Tibial artery (tissue), 4 donors: ENCODE results near the gene ANGPTL3.
A peak's percentile ranks its signal among the peaks of the same experiment; 100 is the strongest.
"Not testable (repeated sequence)": the region's sequence is repeated elsewhere in the genome, so short reads cannot be mapped to it uniquely, and the experiment has no call there.

ENCODE experiments used
- DNase-seq, 2 donors: peaks; one replicate each; pipeline ENCODE4 v3.0.0-alpha.2; 2019
- H3K27ac ChIP-seq, 2 donors: fragments of 200-600 bp; sonication (generic) in 1 of 2; 1 replicate in 1 of 2; 2 replicates in 1 of 2; pipeline ENCODE4 v1.5.1; 2018 to 2019; ENCODE audit warnings: mild to moderate bottlenecking in 1 of 2
- H3K27me3 ChIP-seq, 2 donors: fragments of 200-600 bp; sonication (generic) in 1 of 2; one replicate each; pipeline versions ENCODE4 v1.5.1 to v1.6.0; 2016 to 2019
- H3K36me3 ChIP-seq, 3 donors: fragments of 200-600 bp; sonication (generic) in 2 of 3; one replicate each; pipeline ENCODE4 v1.5.1; 2016 to 2019; ENCODE audit warnings: mild to moderate bottlenecking in 2 of 3
- H3K4me1 ChIP-seq, 4 donors: fragments of 200-600 bp; sonication (generic) in 2 of 4; 1 replicate in 3 of 4; 2 replicates in 1 of 4; pipeline ENCODE4 v1.5.1; 2016 to 2019
- H3K4me3 ChIP-seq, 2 donors: fragments of 200-600 bp; sonication (generic) in 1 of 2; 1 replicate in 1 of 2; 2 replicates in 1 of 2; pipeline ENCODE4 v1.5.1; 2018 to 2019; ENCODE audit warnings: mild to moderate bottlenecking in 2 of 2
- H3K9me3 ChIP-seq, 3 donors: fragments of 200-600 bp; sonication (generic) in 1 of 3; one replicate each; pipeline ENCODE4 v1.5.1; 2016 to 2019
- intact Hi-C: fragments of 100-400 bp; cut with DNase I; formaldehyde crosslinking; loops from one replicate; pipeline ENCODE4 v1.15.0; 2023; ENCODE audit warnings: low total_unique reads
- TF ChIP-seq, protein P1 (sequence below), 2 experiments: fragments of 200-600 bp in 1 of 2; fragments of 450-650 bp in 1 of 2; IDR thresholded peaks; one replicate each; pipeline ENCODE4 v1.5.1; 2017 to 2019; ENCODE audit warnings: antibody characterized with exemption in 2 of 2, mild to moderate bottlenecking in 1 of 2, moderate library complexity in 1 of 2

Gene ANGPTL3

DNA sequence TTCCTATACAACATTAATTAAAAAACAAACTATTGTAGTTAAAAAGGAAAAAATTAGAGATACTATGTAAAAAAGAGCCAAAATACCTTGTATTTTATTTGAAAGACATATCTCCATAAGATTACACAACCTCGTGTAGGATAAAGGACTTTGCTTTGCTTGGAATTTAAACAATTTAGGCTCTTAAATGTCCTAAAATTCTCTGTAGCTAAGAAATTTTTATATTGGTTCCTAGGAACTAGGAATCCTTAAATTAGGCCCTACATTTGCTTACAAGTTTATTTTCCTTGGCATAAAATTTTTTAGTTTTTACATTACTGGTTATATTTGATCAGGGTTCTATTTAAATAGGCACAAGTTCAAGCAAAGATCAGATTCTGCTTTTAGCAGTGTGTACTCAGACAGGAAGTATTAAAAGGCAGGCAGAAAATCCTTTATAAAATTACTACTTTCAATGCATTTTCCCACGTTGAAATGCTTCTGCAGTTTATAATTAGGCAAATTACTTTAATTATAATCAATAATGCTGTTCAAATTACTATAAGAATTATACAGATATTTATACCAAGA is 3.4 kb upstream of the ANGPTL3 start:
- H3K4me1 ChIP-seq = peaks cover 0 to 42% (median 8%) of the 10 kb centered on the region in 4 donors
- intact Hi-C loops = no loop called here
- H3K27me3 ChIP-seq = no peaks in the 10 kb centered on the region
- no peak for DNase-seq
- H3K4me3 ChIP-seq = no peak overlapping the region
- no peaks in the 10 kb centered on the region for H3K9me3 ChIP-seq
- peak overlapping the region in 1 of 2 donors; percentile 9 for H3K27ac ChIP-seq
- TF ChIP-seq, protein P1, sequence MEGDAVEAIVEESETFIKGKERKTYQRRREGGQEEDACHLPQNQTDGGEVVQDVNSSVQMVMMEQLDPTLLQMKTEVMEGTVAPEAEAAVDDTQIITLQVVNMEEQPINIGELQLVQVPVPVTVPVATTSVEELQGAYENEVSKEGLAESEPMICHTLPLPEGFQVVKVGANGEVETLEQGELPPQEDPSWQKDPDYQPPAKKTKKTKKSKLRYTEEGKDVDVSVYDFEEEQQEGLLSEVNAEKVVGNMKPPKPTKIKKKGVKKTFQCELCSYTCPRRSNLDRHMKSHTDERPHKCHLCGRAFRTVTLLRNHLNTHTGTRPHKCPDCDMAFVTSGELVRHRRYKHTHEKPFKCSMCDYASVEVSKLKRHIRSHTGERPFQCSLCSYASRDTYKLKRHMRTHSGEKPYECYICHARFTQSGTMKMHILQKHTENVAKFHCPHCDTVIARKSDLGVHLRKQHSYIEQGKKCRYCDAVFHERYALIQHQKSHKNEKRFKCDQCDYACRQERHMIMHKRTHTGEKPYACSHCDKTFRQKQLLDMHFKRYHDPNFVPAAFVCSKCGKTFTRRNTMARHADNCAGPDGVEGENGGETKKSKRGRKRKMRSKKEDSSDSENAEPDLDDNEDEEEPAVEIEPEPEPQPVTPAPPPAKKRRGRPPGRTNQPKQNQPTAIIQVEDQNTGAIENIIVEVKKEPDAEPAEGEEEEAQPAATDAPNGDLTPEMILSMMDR (IDR thresholded peaks at IDR 0.05) = no peak
- no peaks in the 10 kb centered on the region for H3K36me3 ChIP-seq

DNA sequence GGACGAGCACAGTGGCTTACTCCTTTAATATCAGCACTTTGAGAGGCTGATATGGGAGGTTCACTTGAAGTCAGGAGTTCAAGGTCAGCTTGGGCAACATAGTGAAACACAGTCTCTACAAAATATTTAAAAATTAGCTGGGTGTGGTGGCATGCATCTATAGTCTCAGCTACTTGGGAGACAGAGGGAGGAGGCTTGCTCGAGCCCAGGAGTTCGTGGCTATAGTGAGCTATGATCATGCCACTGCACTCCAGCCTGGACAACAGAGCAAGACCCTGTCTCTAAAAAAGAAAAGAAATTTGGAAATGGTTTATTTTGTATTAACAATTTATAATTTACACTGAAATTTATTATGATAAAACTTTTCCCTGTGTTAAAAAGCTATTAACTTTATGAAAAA is 1.7 kb upstream of the ANGPTL3 start:
- H3K36me3 ChIP-seq = no peaks in the 10 kb centered on the region
- intact Hi-C loops = no loop called here
- TF ChIP-seq, protein P1 (IDR thresholded peaks at IDR 0.05) = no peak

DNA sequence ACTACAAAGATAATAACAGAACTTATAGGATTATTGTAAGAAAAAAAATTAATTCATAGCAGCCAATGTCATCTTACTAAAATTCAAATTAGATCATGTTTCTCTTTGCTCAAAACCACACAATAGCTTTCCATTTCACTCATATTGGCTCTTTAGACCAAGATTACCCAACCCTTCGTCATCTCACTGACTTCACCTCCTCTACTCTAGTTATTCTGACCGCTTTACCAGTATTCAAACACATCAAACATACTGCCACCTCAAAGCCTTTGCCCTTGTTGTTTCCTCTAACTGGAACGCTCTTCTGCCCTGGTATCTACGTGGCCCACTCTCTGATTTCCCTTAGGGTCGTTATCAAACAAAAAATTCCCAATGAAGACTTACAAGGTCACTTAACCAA is 1.7 kb downstream of the ANGPTL3 start:
- Histone ChIP-seq H3K4me1 (peaks cover 0 to 32% (median 3%) of the 10 kb centered on the region in 4 donors), H3K4me3 (no peak overlapping the region), H3K27ac (no peak overlapping the region), H3K27me3 (no peaks in the 10 kb centered on the region), H3K9me3 (no peaks in the 10 kb centered on the region), H3K36me3 (no peaks in the 10 kb centered on the region)
- no peak for DNase-seq
- TF ChIP-seq, protein P1 (IDR thresholded peaks at IDR 0.05) = no peak
- intact Hi-C loops = no loop called here

More for the DNA sequence above, 1.7 kb upstream of the ANGPTL3 start:
- Histone ChIP-seq H3K4me3 (no peak overlapping the region), H3K4me1 (peaks cover 0 to 42% (median 8%) of the 10 kb centered on the region in 4 donors), H3K27ac (no peak overlapping the region), H3K9me3 (no peaks in the 10 kb centered on the region), H3K27me3 (no peaks in the 10 kb centered on the region)
- DNase-seq = no peak

DNA sequence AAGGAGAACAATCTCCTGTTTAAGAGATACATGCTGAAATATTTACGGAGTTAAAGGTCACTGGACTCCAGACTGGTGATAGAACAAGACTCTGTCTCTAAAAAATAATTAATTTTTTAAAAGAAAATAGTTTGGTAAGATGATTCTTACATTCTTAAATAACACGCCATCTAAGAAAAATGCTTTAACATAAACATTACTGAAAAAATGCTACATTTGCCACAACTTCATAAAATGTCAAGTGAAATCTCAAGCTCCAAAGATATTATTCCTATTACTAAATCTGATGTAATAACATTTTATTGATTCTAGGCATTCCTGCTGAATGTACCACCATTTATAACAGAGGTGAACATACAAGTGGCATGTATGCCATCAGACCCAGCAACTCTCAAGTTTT is 4.1 kb downstream of the ANGPTL3 start:
- TF ChIP-seq, protein P1 (IDR thresholded peaks at IDR 0.05) = no peak
- no peaks in the 10 kb centered on the region for H3K27me3 ChIP-seq
- no peaks in the 10 kb centered on the region for H3K9me3 ChIP-seq
- H3K36me3 ChIP-seq = no peaks in the 10 kb centered on the region
- peaks cover 0 to 19% (median 0%) of the 10 kb centered on the region in 4 donors for H3K4me1 ChIP-seq
- H3K27ac ChIP-seq = no peak overlapping the region
- H3K4me3 ChIP-seq = no peak overlapping the region
- DNase-seq = no peak
- intact Hi-C loops = no loop called here

DNA sequence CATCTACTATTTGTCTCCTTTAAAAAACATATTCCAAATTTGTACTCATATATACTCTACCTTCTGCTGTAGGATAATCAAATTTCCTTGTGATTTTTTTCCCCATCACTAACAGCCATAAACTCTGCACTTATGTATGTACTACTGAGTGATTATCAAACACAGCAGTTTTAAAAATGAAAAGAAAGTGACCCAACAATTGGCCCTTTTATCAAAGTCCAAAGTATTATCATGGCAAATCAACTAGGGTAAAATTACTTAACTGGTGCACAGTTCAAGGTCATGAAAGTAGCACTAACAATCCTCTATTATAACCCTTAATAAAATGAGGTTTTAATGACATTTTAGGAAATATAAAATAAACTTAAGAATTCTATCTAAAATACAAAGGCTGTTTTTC is 11.6 kb downstream of the ANGPTL3 start:
- no peaks in the 10 kb centered on the region for H3K27me3 ChIP-seq
- TF ChIP-seq, protein P1 (IDR thresholded peaks at IDR 0.05) = no peak
- H3K4me3 ChIP-seq = no peak overlapping the region
- H3K36me3 ChIP-seq = peaks cover 0 to 7% (median 6%) of the 10 kb centered on the region in 3 donors
- H3K4me1 ChIP-seq = no peaks in the 10 kb centered on the region
- DNase-seq = no peak
- intact Hi-C loops = no loop called here
- no peaks in the 10 kb centered on the region for H3K9me3 ChIP-seq
- no peak overlapping the region for H3K27ac ChIP-seq

DNA sequence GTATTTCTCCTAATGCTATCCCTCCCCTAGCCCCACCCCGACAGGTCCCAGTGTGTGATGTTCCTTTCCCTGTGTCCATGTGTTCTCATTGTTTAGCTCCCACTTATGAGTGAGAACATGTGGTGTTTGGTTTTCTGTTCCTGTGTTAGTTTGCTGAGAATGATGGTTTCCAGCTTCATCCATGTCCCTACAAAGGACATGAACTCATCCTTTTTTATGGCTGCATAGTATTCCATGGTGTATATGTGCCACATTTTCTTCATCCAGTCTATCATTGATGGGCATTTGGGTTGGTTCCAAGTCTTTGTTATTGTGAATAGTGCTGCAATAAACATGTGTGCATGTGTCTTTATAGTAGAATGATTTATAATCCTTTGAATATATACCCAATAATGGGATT is 13.3 kb downstream of the ANGPTL3 start:
- intact Hi-C loops, H3K4me1 ChIP-seq, H3K4me3 ChIP-seq, H3K36me3 ChIP-seq, H3K27me3 ChIP-seq, H3K9me3 ChIP-seq, DNase-seq, H3K27ac ChIP-seq: not testable (repeated sequence)
